ENCODE data around the gene VSIG4.

The VSIG4 gene

GRCh38 chrX:66001596-66001995 is 38.3 kb downstream of the VSIG4 start:
- no peak for DNase-seq (ENCODE audit: insufficient read length, low spot score)
- no peak for TF ChIP-seq CTCF (IDR thresholded peaks at IDR 0.05; ENCODE audit: insufficient read depth, missing control alignments)
- FAIRE-seq: no peak

- TF ChIP-seq CTCF (IDR thresholded peaks at IDR 0.05; ENCODE audit: insufficient read depth, missing control alignments): no peak
- no peak for FAIRE-seq
- no peak for DNase-seq (ENCODE audit: insufficient read length, low spot score)
Measured at GRCh38 chrX:66000628-66001272, 39.1 kb downstream of the VSIG4 start.

- no peak for FAIRE-seq
- no peak for TF ChIP-seq CTCF (IDR thresholded peaks at IDR 0.05; ENCODE audit: insufficient read depth, missing control alignments)
- no peak for DNase-seq (ENCODE audit: insufficient read length, low spot score)
Measured at GRCh38 chrX:66000178-66000577, 39.7 kb downstream of the VSIG4 start.

GRCh38 chrX:65999563-66000148 is 40.2 kb downstream of the VSIG4 start:
- no peak for DNase-seq (ENCODE audit: insufficient read length, low spot score)
- FAIRE-seq: no peak
- no peak for TF ChIP-seq CTCF (IDR thresholded peaks at IDR 0.05; ENCODE audit: insufficient read depth, missing control alignments)

- FAIRE-seq: no peak
- TF ChIP-seq CTCF (IDR thresholded peaks at IDR 0.05; ENCODE audit: insufficient read depth, missing control alignments): no peak
- no peak for DNase-seq (ENCODE audit: insufficient read length, low spot score)
Measured at GRCh38 chrX:65999029-65999562, 40.8 kb downstream of the VSIG4 start.

GRCh38 chrX:65997978-65998717 is 41.7 kb downstream of the VSIG4 start:
- DNase-seq (ENCODE audit: insufficient read length, low spot score) (no peak), FAIRE-seq (no peak)
- TF ChIP-seq CTCF (IDR thresholded peaks at IDR 0.05; ENCODE audit: insufficient read depth, missing control alignments): no peak

Measured in D721Med (cell line).